Kidney (tissue), 14 donors: Measurements from ENCODE around the gene IPO4. TPM values are rescaled to one million over a fixed set of nuclear protein-coding genes. Genes with fewer than 3 reads are reported as not detected.

Source experiments
- DNase-seq, 5 donors: peaks; one replicate each; pipeline ENCODE4 v3.0.0-alpha.2; 2013 to 2020
- FAIRE-seq: peaks from 2 replicates; lab custom pipeline; 2012; peaks lifted over from hg19 to GRCh38; lab: Jason Lieb, UNC
- H3K27ac ChIP-seq, 2 donors: one replicate each; pipeline ENCODE4 v1.7.0; 2013; ENCODE audit warnings: low read depth in 2 of 2, low read length in 2 of 2, inconsistent platforms in 1 of 2
- H3K27me3 ChIP-seq: one replicate; pipeline ENCODE4 v1.7.1; 2013; ENCODE audit warnings: low read length, inconsistent platforms; ENCODE audit not compliant: control insufficient read depth, insufficient read depth
- H3K36me3 ChIP-seq, 3 donors: one replicate each; pipeline versions ENCODE4 v1.7.0 to v1.7.1; 2013; ENCODE audit warnings: low read length in 3 of 3, control low read depth in 1 of 3, inconsistent platforms in 1 of 3; ENCODE audit not compliant: insufficient read depth in 3 of 3, control insufficient read depth in 2 of 3
- H3K4me1 ChIP-seq, 3 donors: one replicate each; pipeline versions ENCODE4 v1.7.0 to v1.7.1; 2013; ENCODE audit warnings: low read length in 3 of 3, inconsistent platforms in 1 of 3, low read depth in 1 of 3; ENCODE audit not compliant: control insufficient read depth in 2 of 3, insufficient read depth in 2 of 3
- H3K4me3 ChIP-seq, 3 donors: one replicate each; pipeline versions ENCODE4 v1.7.0 to v1.8.1; 2013; ENCODE audit warnings: low read length in 3 of 3, control low read depth in 1 of 3, inconsistent platforms in 1 of 3
- H3K9ac ChIP-seq, 3 donors: one replicate each; pipeline versions ENCODE4 v1.7.0 to v1.7.1; 2013; ENCODE audit warnings: low read length in 3 of 3, control low read depth in 1 of 3, inconsistent platforms in 1 of 3
- H3K9me3 ChIP-seq, 3 donors: one replicate each; pipeline versions ENCODE4 v1.7.0 to v1.7.1; 2013; ENCODE audit warnings: low read length in 3 of 3, control low read depth in 1 of 3, inconsistent platforms in 1 of 3; ENCODE audit not compliant: control insufficient read depth in 2 of 3, insufficient read depth in 1 of 3
- CTCF ChIP-seq: IDR thresholded peaks from 3 replicates; pipeline ENCODE4 v1.5.1; 2012; ENCODE audit warnings: mild to moderate bottlenecking, moderate library complexity, borderline replicate concordance; ENCODE audit not compliant: insufficient read depth; ENCODE audit errors: extremely low read depth
- intact Hi-C: fragments of 100-400 bp; cut with DNase I; formaldehyde crosslinking; loops from one replicate; pipeline ENCODE4 v1.11.1; 2022
- polyA plus RNA-seq: library from polyadenylated mRNA; stranded (reverse); fragments of 350-450 nt; fragmentation: Illumina TruSeq; extraction: RNeasy Lipid Tissue Mini Kit (QIAGEN cat#74804); gene quantifications from one replicate; pipeline ENCODE4 v1.2.3, GENCODE V29; 2014; ENCODE audit warnings: low read depth, low replicate concordance; ENCODE audit not compliant: insufficient read depth
- total RNA-seq: library from RNA; stranded (reverse); fragmentation: NEBNext Ultra II Directional; extraction: Animal tissue kit (Norgen Biotek cat#: 25700); gene quantifications from one replicate; pipeline ENCODE4 v1.2.1, GENCODE V29; 2021
- donor health status: control.
- donor health status: control.
- donor health status: control.
- donor health status: control.
- donor health status: control.
- donor health status: DM: yes; HTN: yes; CAD: no.
- donor health status: Normal renal cell carcinoma (clear cell type).

The IPO4 gene
- total and polyA plus RNA-seq, 2 donors from 2014 or later: 22.2 to 49.5 TPM

- no peak overlapping the region for H3K27ac ChIP-seq
These were observed 24.1 kb downstream of the IPO4 start for GRCh38 chr14:24164518-24164991.

DNA sequence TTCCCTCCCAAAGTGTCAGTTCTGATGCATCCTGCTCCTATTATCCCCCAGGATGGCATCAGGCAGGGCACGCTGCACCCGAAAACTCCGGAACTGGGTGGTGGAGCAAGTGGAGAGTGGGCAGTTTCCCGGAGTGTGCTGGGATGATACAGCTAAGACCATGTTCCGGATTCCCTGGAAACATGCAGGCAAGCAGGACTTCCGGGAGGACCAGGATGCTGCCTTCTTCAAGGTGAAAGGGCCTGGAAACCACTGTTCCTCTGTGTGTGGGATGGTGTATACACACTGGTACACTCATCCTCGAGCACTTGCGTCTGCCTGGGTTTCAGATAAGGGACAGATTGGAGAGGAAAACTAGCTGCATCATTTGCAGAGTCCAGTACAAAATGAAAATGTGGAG, 26.5 kb downstream of the IPO4 start:
- Histone ChIP-seq H3K27ac (peak overlapping the region; percentile 98 to 99), H3K36me3 (peaks cover 5 to 61% (median 37%) of the 10 kb centered on the region in 3 donors), H3K4me3 (peak overlapping the region; percentile 63 to 98 (median 98)), H3K27me3 (no peaks in the 10 kb centered on the region), H3K9ac (peak overlapping the region; percentile 35 to 98 (median 96)), H3K9me3 (no peaks in the 10 kb centered on the region), H3K4me1 (peaks cover 0 to 20% (median 11%) of the 10 kb centered on the region in 3 donors)
- DNase-seq (peak in 1 of 5 donors; percentile 61), FAIRE-seq (no peak)
- intact Hi-C loops: no loop called here
- no peak for TF ChIP-seq CTCF

More at GRCh38 chr14:24164518-24164991, 24.1 kb downstream of the IPO4 start:
- Histone ChIP-seq H3K27me3 (no peaks in the 10 kb centered on the region), H3K4me1 (peaks cover 0 to 20% (median 11%) of the 10 kb centered on the region in 3 donors), H3K9ac (no peak overlapping the region), H3K4me3 (no peak overlapping the region), H3K9me3 (no peaks in the 10 kb centered on the region), H3K36me3 (peaks cover 5 to 50% (median 30%) of the 10 kb centered on the region in 3 donors)
- FAIRE-seq (no peak), DNase-seq (peak in 1 of 5 donors; percentile 49)
- TF ChIP-seq CTCF: no peak
- intact Hi-C loops: no loop called here

GRCh38 chr14:24160850-24161804, 27.5 kb downstream of the IPO4 start, which contains the start of gene IRF9:
TSS of gene IRF9 (plus strand) at chr14:24161265. CDS start at chr14:24162145, 880 bp downstream.
- no peaks in the 10 kb centered on the region for H3K27me3 ChIP-seq
- H3K27ac ChIP-seq: peak within 1 kb of the TSS; percentile 98 to 99
- FAIRE-seq: no peak
- H3K9me3 ChIP-seq: no peaks in the 10 kb centered on the region
- H3K4me3 ChIP-seq: peak within 1 kb of the TSS; percentile 87 to 98 (median 98)
- H3K36me3 ChIP-seq: peaks cover 8 to 59% (median 42%) of the 10 kb centered on the region in 3 donors
- peak within 1 kb of the TSS; percentile 67 to 98 (median 96) for H3K9ac ChIP-seq
- TF ChIP-seq CTCF: peak; percentile 92
- H3K4me1 ChIP-seq: peaks cover 0 to 20% (median 11%) of the 10 kb centered on the region in 3 donors
- intact Hi-C loops: no loop called here
- peak; percentile 98 for DNase-seq
